ENCODE results near the gene MRNIP.

The MRNIP gene

GRCh38 chr5:179887802-179888201 is 29.2 kb upstream of the MRNIP start:
- DNase-seq (ENCODE audit: low read depth) = no peak

- DNase-seq (ENCODE audit: low read depth) = no peak
Measured at GRCh38 chr5:179887095-179887494, 28.5 kb upstream of the MRNIP start.

- DNase-seq (ENCODE audit: low read depth) = no peak
Measured at GRCh38 chr5:179886190-179886911, 27.7 kb upstream of the MRNIP start.

- no peak for DNase-seq (ENCODE audit: low read depth)
Measured at GRCh38 chr5:179885491-179886090, 27.0 kb upstream of the MRNIP start.

GRCh38 chr5:179883163-179883562 is 24.5 kb upstream of the MRNIP start:
- no peak for DNase-seq (ENCODE audit: low read depth)

DNA sequence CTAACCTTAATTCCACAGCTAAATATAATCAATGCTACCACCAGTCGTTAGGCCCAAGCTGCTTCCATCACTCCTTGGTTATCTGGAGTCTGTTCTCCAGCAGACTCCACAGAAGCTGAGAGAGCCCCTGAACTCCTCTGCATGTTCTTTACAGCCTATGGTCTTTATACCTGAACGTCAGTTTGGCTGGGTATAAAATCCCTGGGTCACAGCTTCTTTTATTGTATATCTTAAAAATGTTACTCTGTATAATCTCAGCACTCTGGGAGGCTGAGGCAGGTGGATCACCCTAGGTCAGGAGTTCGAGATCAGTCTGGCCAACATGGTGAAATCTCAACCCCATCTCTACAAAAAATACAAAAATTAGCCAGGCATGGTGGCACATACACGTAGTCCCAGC is 23.7 kb upstream of the MRNIP start:
- DNase-seq (ENCODE audit: low read depth) = no peak

GRCh38 chr5:179880848-179881590 is 22.4 kb upstream of the MRNIP start:
- DNase-seq (ENCODE audit: low read depth) = no peak

DNA sequence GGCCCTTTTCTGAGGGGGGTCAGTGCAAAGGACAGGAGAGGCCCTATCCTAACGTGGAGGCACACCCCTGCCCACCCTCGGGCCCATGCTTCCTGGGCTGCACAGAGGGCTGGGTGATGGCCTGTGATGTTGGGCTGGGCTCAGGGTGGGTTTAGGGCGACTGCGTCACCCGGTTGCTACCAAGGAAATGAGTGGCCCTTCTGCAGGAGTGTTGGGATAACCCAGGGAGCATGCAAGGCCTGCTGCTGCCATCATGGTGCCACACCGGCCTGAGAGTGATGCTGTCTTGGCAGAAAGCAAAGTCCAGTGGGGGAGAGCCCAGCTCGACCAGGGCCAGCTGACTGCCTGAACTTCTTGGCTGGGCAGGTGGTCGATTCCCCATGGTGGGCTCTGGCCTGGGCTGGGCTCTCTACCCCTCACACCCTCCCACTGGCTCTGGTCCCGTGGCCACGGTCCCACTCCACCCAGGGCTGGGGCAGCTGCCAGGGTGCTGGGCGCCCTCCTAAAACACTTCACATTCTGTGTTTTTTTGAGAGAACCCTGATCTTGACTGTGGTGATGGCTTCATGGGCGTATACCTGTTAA is 21.5 kb upstream of the MRNIP start:
- DNase-seq (ENCODE audit: low read depth) = no peak

- DNase-seq (ENCODE audit: low read depth) = no peak
Measured at GRCh38 chr5:179879690-179880010, 21.0 kb upstream of the MRNIP start.

DNA sequence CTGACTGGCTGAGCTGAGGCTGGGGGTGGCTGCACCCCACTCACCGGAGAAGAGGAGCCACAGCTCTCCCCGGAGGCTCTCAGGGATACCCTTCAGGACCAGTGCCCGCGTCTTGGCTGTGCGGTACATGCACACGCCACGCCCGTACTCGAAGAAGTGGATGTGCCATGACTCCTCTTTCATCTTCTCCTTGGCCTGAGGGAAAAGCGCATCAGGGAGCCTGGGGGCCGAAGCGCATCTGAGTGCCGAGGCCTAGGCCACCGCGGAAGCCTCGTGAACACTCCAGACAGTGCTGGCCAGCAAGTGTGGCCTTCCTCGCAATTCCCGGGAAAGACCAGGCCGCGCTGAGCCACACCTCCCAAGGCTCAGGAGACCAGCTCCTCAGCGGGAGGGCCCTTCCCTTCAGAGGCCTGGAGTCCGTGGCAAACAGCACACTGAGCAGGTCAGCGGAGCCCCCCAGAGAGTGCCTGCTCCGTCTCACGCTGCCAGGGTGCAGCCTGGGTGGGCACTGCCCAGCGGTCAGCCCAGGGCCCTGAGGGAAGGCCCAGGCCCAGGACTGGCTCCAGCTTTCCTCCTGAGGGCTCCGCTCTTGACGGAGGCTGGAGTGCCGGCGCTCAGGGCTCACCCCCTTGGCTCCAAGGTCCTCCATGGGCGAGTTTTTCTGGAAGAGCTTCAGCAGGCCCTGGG is 20.5 kb upstream of the MRNIP start:
- no peak for DNase-seq (ENCODE audit: low read depth)

GRCh38 chr5:179878222-179879002 is 19.8 kb upstream of the MRNIP start:
- no peak for DNase-seq (ENCODE audit: low read depth)

- no peak for DNase-seq (ENCODE audit: low read depth)
Measured at GRCh38 chr5:179876610-179876952, 18.0 kb upstream of the MRNIP start.

DNA sequence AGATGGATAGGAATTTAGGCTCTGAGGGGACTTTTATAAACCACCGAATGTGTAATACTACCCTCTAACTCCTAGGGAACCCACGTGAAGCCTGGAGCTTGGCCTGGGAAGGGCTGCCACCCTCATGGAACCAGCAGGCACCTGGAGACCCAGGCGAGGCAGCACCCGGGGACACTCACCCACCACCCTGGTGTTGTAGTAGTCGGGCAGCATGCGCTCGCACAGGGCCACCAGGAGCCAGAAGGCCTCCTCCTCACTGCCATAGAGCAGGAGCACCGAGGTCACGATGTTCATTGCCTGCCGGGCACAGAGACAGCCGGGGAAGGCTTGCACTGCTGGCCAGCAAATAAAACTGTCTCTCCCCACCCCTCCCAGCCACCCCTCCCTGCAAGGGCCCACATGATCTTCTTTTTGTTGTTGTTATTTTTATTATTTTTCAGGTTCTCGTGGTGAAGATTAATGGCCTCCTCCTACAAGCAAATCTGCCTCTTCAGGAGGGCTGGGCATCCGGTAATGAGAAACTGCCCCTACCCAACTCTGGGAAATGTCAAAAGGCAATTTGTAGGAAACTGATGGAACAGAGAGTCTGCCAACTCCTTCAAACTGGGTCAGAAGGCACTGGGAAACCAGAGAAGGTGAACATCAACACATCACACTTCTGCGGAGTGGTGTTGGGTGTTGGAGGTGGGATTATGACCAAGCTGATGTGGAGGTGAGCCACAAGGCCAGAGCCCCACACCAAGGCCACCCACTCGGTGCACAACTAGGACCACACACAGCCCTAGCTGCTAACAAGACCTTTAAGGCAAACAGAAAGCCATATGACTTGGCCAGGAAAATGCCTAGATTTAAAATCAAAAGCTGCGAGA is 17.4 kb upstream of the MRNIP start:
- no peak for DNase-seq (ENCODE audit: low read depth)

GRCh38 chr5:179874536-179875292 is 16.1 kb upstream of the MRNIP start:
- DNase-seq (ENCODE audit: low read depth) = no peak

- DNase-seq (ENCODE audit: low read depth) = no peak
Measured at GRCh38 chr5:179874136-179874535, 15.5 kb upstream of the MRNIP start.

GRCh38 chr5:179873588-179874110 is 15.0 kb upstream of the MRNIP start:
- no peak for DNase-seq (ENCODE audit: low read depth)

GRCh38 chr5:179872828-179873575 is 14.4 kb upstream of the MRNIP start:
- DNase-seq (ENCODE audit: low read depth) = no peak

- DNase-seq (ENCODE audit: low read depth) = no peak
Measured at GRCh38 chr5:179872055-179872827, 13.6 kb upstream of the MRNIP start.
